ENCODE data around the gene ATOH7. TPM values are rescaled to one million over a fixed set of nuclear protein-coding genes. Genes with fewer than 3 reads are reported as not detected.

ATOH7 gene
- total and polyA plus RNA-seq, 2 of the 4 experiments (the other 2 are of a cell fraction) = 0.05 TPM; not detected in 1

GRCh38 chr10:68196701-68197100 lies 35.2 kb downstream of the ATOH7 start:
- ChIA-PET CTCF (interaction anchor here (1.1 kb wide), 1 partner anchor 8 kb away, joined by 5 read pairs; no protein-coding TSS in a partner anchor), POLR2A (ENCODE audit: unreplicated experiment) (interaction anchor here (0.6 kb wide), 1 partner anchor 342 kb away, joined by 3 read pairs; no protein-coding TSS in a partner anchor)
- Histone ChIP-seq H2BK20ac (ENCODE audit: low read depth, low read length) (no peak overlapping the region), H3K79me1 (ENCODE audit: low read depth in 1 of 2, low read length in 2 of 2) (no peaks in the 10 kb centered on the region), H3K9ac (ENCODE audit: low read depth, low read length) (no peak overlapping the region), H3K36me3 (ENCODE audit: control insufficient read depth, insufficient read depth, low read length) (no peaks in the 10 kb centered on the region; the same call in 1 of the 2 replicates), H3K14ac (replicated peaks; ENCODE audit: low read depth, low read length) (no peak overlapping the region), H4K8ac (ENCODE audit: low read depth in 2 of 2, low read length in 2 of 2) (no peak overlapping the region), H4K5ac (ENCODE audit: low read depth, low read length) (no peak overlapping the region), H4K20me1 (ENCODE audit: insufficient read depth, low read length) (no peaks in the 10 kb centered on the region), H3K4me3 (ENCODE audit: insufficient read depth, low read depth, low read length) (no peak overlapping the region), H3K18ac (ENCODE audit: low read depth, low read length) (no peak overlapping the region), H3K4me2 (ENCODE audit: low read depth, low read length) (no peak overlapping the region), H2BK5ac (ENCODE audit: low read depth, low read length, poor library complexity, severe bottlenecking) (no peak overlapping the region), H2BK15ac (ENCODE audit: low read depth, low read length) (no peak overlapping the region), H3K23ac (ENCODE audit: low read depth, low read length) (no peak overlapping the region), H3K4ac (ENCODE audit: low read depth, low read length) (no peak overlapping the region), H3K9me3 (ENCODE audit: control insufficient read depth, insufficient read depth, low read length) (no peaks in the 10 kb centered on the region), H3K9me1 (ENCODE audit: insufficient read depth, low read length) (no peaks in the 10 kb centered on the region; the same call in 1 of the 2 replicates), H3K56ac (ENCODE audit: extremely low read depth, insufficient read depth, low read length) (no peak overlapping the region), H3K4me1 (ENCODE audit: control insufficient read depth, insufficient read depth, low read length) (no peaks in the 10 kb centered on the region), H2AFZ (replicated peaks; ENCODE audit: low read length, poor library complexity) (no peak overlapping the region), H2AK5ac (ENCODE audit: low read depth, low read length) (no peak overlapping the region), H3K27ac (ENCODE audit: insufficient read depth, low read length) (no peak overlapping the region), H2AK9ac (replicated peaks; ENCODE audit: low read depth, low read length, poor library complexity) (no peak overlapping the region), H4K91ac (ENCODE audit: insufficient read depth, low read depth, low read length) (no peak overlapping the region), H2BK120ac (ENCODE audit: low read depth, low read length) (no peak overlapping the region), H3K27me3 (ENCODE audit: control insufficient read depth, insufficient read depth, low read length) (no peaks in the 10 kb centered on the region)
- no peak for DNase-seq
- dilution Hi-C loops (cut with HindIII; ENCODE audit: low sequenced_read_pairs, unreplicated experiment) = no loop called here
- TF ChIP-seq MAFK (IDR thresholded peaks at IDR 0.05; ENCODE audit: low read depth, low read length) = no peak
- no peak for TF ChIP-seq RFX5 (IDR thresholded peaks at IDR 0.05; ENCODE audit: low read depth, low read length)
- TF ChIP-seq MXI1 (IDR thresholded peaks at IDR 0.05; ENCODE audit: borderline replicate concordance, low read depth, low read length) = no peak
- TF ChIP-seq BHLHE40 (IDR thresholded peaks at IDR 0.05; ENCODE audit: low read depth, low read length) = no peak
- no peak for TF ChIP-seq USF2 (IDR thresholded peaks at IDR 0.05; ENCODE audit: low read depth, low read length)
- no peak for TF ChIP-seq POLR2A (IDR thresholded peaks at IDR 0.05; ENCODE audit: low read depth, low read length)
- no peak for TF ChIP-seq RCOR1 (IDR thresholded peaks at IDR 0.05; ENCODE audit: insufficient replicate concordance, low read length)
- TF ChIP-seq NFE2L2 (IDR thresholded peaks at IDR 0.05; ENCODE audit: low read depth, low read length) = no peak
- TF ChIP-seq, protein P1, sequence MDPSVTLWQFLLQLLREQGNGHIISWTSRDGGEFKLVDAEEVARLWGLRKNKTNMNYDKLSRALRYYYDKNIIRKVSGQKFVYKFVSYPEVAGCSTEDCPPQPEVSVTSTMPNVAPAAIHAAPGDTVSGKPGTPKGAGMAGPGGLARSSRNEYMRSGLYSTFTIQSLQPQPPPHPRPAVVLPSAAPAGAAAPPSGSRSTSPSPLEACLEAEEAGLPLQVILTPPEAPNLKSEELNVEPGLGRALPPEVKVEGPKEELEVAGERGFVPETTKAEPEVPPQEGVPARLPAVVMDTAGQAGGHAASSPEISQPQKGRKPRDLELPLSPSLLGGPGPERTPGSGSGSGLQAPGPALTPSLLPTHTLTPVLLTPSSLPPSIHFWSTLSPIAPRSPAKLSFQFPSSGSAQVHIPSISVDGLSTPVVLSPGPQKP (IDR thresholded peaks at IDR 0.05; ENCODE audit: borderline replicate concordance, low read depth, low read length) = no peak
- no peak for TF ChIP-seq FOS (IDR thresholded peaks at IDR 0.05; ENCODE audit: low read depth, low read length)
- TF ChIP-seq RAD21 (IDR thresholded peaks at IDR 0.05; ENCODE audit: low read length) = no peak
- TF ChIP-seq CEBPB (IDR thresholded peaks at IDR 0.05; ENCODE audit: low read depth, low read length) = no peak
- intact Hi-C loops (cut with micrococcal nuclease) = no loop called here
- no peak for ATAC-seq (ENCODE audit: low read depth)
- WGBS, 2 experiments (ENCODE audit: extremely low coverage in 2 of 2, insufficient read length in 1 of 2) = 60% methylated on average over 1 of the region's 3 CpGs; no CpG with 5 or more reads in 1 of the 2 experiments
- in situ Hi-C loops (cut with MboI; ENCODE audit: low sequenced_read_pairs) = loop anchor here (25.0 kb wide), 1 partner anchor 334 kb away; no protein-coding TSS in a partner anchor
- BruUV-seq (replicated peaks) = no TSS peak

Data from IMR-90 (cell line).